ENCODE measurements around the gene RAB36. TPM values are rescaled to one million over a fixed set of nuclear protein-coding genes. Genes with fewer than 3 reads are reported as not detected.

Gene RAB36
- total RNA-seq, 4 donors from 2014 or later = 5.0 to 10.8 (median 8.2) TPM

DNA sequence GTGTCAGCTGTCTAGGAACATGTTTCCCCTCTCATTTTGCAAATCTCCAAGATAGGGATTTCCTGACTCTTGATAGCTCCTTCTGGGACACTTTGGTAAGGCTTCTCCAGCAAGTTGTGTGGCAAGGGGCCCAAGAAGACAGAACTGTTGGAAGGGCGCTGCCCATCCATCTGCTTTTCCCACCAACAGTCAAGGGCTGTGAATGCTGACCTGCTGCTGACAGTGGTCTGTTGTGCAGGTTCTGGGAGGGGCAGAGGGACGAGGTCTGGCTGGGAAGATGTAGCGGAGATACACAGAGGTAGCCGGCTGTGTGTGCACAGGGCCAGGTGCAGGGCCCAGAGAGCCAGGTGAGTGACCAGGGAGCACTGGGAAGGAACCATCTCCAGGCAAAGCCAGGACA, 47.3 kb downstream of the RAB36 start:
- H3K27ac ChIP-seq (replicated peaks in 1 of 4) = no peak overlapping the region
- no peaks in the 10 kb centered on the region for H3K9me3 ChIP-seq
- intact Hi-C loops (cut with DNase I) = no loop called here
- H3K4me3 ChIP-seq = no peak overlapping the region
- 98% methylated on average over 4 of the region's 4 CpGs for WGBS
- peaks cover 0 to 12% (median 4%) of the 10 kb centered on the region in 4 donors for H3K36me3 ChIP-seq
- no peaks in the 10 kb centered on the region for H3K27me3 ChIP-seq
- no peak for DNase-seq (ENCODE audit: extremely low spot score)
- TF ChIP-seq EP300 (IDR thresholded peaks at IDR 0.05) = no peak
- TF ChIP-seq, protein P1, sequence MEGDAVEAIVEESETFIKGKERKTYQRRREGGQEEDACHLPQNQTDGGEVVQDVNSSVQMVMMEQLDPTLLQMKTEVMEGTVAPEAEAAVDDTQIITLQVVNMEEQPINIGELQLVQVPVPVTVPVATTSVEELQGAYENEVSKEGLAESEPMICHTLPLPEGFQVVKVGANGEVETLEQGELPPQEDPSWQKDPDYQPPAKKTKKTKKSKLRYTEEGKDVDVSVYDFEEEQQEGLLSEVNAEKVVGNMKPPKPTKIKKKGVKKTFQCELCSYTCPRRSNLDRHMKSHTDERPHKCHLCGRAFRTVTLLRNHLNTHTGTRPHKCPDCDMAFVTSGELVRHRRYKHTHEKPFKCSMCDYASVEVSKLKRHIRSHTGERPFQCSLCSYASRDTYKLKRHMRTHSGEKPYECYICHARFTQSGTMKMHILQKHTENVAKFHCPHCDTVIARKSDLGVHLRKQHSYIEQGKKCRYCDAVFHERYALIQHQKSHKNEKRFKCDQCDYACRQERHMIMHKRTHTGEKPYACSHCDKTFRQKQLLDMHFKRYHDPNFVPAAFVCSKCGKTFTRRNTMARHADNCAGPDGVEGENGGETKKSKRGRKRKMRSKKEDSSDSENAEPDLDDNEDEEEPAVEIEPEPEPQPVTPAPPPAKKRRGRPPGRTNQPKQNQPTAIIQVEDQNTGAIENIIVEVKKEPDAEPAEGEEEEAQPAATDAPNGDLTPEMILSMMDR (IDR thresholded peaks at IDR 0.05) = no peak
- TF ChIP-seq POLR2AphosphoS5 (IDR thresholded peaks at IDR 0.05) = no peak
- peaks cover 17 to 37% (median 26%) of the 10 kb centered on the region in 4 donors for H3K4me1 ChIP-seq

DNA sequence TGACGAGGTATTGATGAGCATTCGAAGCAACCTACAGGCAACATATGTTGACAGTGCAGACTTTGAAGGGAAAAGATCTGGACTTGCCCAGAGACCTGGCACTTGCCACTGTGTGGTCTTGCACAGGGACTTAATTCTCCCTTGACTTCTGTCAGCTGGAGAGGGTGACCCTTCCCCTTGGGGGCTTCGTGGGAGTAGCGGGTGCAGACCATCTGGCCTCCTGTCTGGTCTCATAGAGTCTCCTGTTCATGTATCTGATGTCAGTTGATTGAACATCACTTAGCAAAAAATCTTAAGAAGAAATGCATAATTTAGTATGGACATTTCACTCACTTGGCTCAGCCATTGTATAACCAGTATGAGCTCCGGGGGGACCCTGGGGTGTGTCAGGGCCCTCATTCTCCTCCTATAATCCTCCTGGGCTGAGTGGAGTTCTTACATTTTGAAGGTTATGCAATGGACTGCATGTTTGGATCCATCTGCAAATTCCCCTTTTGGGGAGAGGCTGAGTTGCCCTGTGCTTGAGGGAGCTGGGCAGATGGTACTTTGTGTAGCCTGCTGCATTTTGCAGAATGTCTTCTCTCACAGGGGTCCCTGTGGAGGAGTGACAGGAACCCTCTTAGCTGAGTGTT, 48.0 kb downstream of the RAB36 start:
- Histone ChIP-seq H3K4me1 (peaks cover 11 to 37% (median 26%) of the 10 kb centered on the region in 4 donors), H3K27ac (replicated peaks in 1 of 4) (no peak overlapping the region), H3K4me3 (no peak overlapping the region), H3K27me3 (no peaks in the 10 kb centered on the region), H3K9me3 (no peaks in the 10 kb centered on the region), H3K36me3 (peaks cover 0 to 12% (median 4%) of the 10 kb centered on the region in 4 donors)
- intact Hi-C loops (cut with DNase I) = no loop called here
- DNase-seq (ENCODE audit: extremely low spot score) = no peak
- TF ChIP-seq EP300 (IDR thresholded peaks at IDR 0.05) (no peak), POLR2AphosphoS5 (IDR thresholded peaks at IDR 0.05) (no peak), POLR2A (IDR thresholded peaks at IDR 0.05; ENCODE audit: low read depth) (no peak)
- TF ChIP-seq, protein P1 (IDR thresholded peaks at IDR 0.05) = no peak
- 97% methylated on average over 5 of the region's 5 CpGs for WGBS

DNA sequence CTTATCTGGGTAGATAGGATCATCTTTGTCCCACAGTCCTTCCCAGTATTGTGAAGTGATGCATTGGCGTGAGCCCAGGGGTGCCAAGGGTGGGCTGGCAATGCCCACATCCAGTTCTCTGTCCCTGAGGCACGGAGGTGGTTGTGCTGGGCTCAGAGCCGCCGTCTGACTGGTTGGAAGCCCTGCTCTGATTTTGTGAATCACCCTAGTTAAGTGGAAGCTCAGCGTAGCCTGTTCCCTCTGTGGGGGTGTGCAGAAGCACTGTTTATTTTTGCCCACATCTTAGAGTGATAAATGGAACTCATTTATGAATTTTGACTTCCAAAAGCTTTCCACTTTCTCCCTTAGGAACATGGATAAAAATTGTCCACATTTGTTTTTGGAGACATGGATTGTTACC, 48.6 kb downstream of the RAB36 start:
- no peak overlapping the region for H3K27ac ChIP-seq (replicated peaks in 1 of 4)
- intact Hi-C loops (cut with DNase I) = no loop called here
- H3K4me1 ChIP-seq = peaks cover 11 to 42% (median 27%) of the 10 kb centered on the region in 4 donors
- H3K9me3 ChIP-seq = no peaks in the 10 kb centered on the region
- H3K27me3 ChIP-seq = no peaks in the 10 kb centered on the region
- DNase-seq (ENCODE audit: extremely low spot score) = no peak
- peaks cover 0 to 12% (median 4%) of the 10 kb centered on the region in 4 donors for H3K36me3 ChIP-seq
- 66% methylated on average over 3 of the region's 5 CpGs for WGBS
- H3K4me3 ChIP-seq = no peak overlapping the region
- TF ChIP-seq POLR2AphosphoS5 (IDR thresholded peaks at IDR 0.05) (no peak), EP300 (IDR thresholded peaks at IDR 0.05) (no peak), POLR2A (IDR thresholded peaks at IDR 0.05; ENCODE audit: low read depth) (no peak)
- TF ChIP-seq, protein P1 (IDR thresholded peaks at IDR 0.05) = no peak

DNA sequence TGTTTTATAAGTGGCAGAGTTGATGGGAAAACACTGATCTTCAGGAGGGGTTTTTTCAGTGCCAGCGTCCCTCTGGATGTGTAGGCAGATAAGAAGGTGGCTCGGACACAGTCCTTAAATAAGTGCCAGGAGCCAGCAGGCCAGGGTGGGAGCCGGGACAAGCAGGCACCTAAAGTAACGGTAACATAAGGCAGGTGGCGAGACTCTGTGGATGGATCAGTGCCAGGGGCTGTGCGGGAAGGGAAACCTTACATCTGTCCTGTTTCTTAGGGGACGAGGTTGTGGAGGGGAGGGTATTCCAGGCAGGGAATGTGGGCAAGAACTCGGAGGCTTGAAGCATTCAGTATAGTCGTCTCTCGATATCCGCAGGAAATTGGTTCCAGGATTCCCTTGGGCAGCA, 50.9 kb downstream of the RAB36 start:
- DNase-seq (ENCODE audit: extremely low spot score) = no peak
- H3K27me3 ChIP-seq = no peaks in the 10 kb centered on the region
- no peak overlapping the region for H3K27ac ChIP-seq (replicated peaks in 1 of 4)
- peaks cover 0 to 9% (median 3%) of the 10 kb centered on the region in 4 donors for H3K36me3 ChIP-seq
- no peak overlapping the region for H3K4me3 ChIP-seq
- intact Hi-C loops (cut with DNase I) = no loop called here
- 79% methylated on average over 11 of the region's 11 CpGs for WGBS
- no peaks in the 10 kb centered on the region for H3K9me3 ChIP-seq
- TF ChIP-seq EP300 (IDR thresholded peaks at IDR 0.05) (no peak), POLR2A (IDR thresholded peaks at IDR 0.05; ENCODE audit: low read depth) (no peak), POLR2AphosphoS5 (IDR thresholded peaks at IDR 0.05) (no peak)
- TF ChIP-seq, protein P1 (IDR thresholded peaks at IDR 0.05) = no peak
- H3K4me1 ChIP-seq = peaks cover 19 to 51% (median 30%) of the 10 kb centered on the region in 4 donors

DNA sequence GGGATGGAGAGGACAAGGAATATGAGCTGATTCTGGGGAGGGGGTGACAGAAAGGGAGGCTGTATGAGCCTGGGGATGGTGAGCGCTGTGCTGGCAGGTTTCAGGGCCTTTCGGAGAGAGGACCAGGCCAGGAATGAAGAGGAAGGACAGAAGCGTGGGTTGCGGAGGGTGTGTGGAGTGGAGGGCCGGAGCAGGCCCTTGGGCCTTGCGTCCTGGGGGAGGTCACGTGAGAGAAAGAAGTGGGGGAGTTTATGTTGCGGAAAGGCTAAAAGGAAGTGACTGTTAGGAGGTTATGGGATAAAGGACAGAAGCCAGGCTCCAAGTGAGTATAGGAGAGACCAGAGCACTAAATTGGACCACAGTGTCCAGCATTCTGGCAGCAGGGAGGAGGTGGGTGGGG, 52.6 kb downstream of the RAB36 start:
- WGBS = 92% methylated on average over 8 of the region's 8 CpGs
- Histone ChIP-seq H3K4me3 (no peak overlapping the region), H3K27me3 (no peaks in the 10 kb centered on the region), H3K27ac (replicated peaks in 1 of 4) (no peak overlapping the region), H3K36me3 (peaks cover 0 to 2% (median under 1%) of the 10 kb centered on the region in 4 donors), H3K4me1 (peaks cover 18 to 47% (median 29%) of the 10 kb centered on the region in 4 donors), H3K9me3 (no peaks in the 10 kb centered on the region)
- intact Hi-C loops (cut with DNase I) = no loop called here
- TF ChIP-seq EP300 (IDR thresholded peaks at IDR 0.05) (no peak), POLR2A (IDR thresholded peaks at IDR 0.05; ENCODE audit: low read depth) (no peak), POLR2AphosphoS5 (IDR thresholded peaks at IDR 0.05) (no peak)
- TF ChIP-seq, protein P1 (IDR thresholded peaks at IDR 0.05) = no peak
- no peak for DNase-seq (ENCODE audit: extremely low spot score)

Measured in esophagus muscularis mucosa (tissue), 4 donors.